Measurements from ENCODE around the gene LHX4. TPM values are rescaled to one million over a fixed set of nuclear protein-coding genes. Genes with fewer than 3 reads are reported as not detected.

The LHX4 gene
- total and polyA plus RNA-seq, 10 of the 15 experiments (the other 5 are each of a cell fraction or from before 2014, with no cell fraction given): 0.05 to 0.80 (median 0.32) TPM; not detected in 6

DNA sequence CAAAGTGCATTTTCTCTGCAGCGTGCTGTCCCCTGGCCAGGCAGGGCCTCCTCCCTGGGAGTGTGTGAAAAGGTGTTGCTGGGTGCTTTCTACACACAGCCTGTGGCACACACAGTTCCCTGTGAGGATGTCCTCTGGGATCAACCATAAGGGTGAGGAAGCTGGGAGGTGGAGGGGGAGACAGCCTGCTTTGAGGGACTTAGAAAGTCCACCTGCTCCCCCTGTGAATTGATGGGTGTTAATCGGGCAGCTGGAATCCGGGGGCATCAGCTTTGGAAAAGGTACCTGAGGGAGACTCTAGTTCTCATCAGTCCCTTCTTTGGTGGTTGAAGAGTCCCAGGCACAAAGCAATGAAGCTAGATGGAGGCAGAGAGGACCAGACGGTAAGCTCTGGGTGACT is 35.8 kb downstream of the LHX4 start:
- no peak overlapping the region for H3K4me2 ChIP-seq (ENCODE audit: control insufficient read depth, insufficient read depth)
- in situ Hi-C loops (cut with MboI): no loop called here
- TF ChIP-seq, protein P1, sequence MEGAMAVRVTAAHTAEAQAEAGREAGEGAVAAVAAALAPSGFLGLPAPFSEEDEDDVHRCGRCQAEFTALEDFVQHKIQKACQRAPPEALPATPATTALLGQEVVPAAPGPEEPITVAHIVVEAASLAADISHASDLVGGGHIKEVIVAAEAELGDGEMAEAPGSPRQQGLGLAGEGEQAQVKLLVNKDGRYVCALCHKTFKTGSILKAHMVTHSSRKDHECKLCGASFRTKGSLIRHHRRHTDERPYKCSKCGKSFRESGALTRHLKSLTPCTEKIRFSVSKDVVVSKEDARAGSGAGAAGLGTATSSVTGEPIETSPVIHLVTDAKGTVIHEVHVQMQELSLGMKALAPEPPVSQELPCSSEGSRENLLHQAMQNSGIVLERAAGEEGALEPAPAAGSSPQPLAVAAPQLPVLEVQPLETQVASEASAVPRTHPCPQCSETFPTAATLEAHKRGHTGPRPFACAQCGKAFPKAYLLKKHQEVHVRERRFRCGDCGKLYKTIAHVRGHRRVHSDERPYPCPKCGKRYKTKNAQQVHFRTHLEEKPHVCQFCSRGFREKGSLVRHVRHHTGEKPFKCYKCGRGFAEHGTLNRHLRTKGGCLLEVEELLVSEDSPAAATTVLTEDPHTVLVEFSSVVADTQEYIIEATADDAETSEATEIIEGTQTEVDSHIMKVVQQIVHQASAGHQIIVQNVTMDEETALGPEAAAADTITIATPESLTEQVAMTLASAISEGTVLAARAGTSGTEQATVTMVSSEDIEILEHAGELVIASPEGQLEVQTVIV (IDR thresholded peaks at IDR 0.05; ENCODE audit: borderline replicate concordance, partially characterized antibody): no peak
- TF ChIP-seq ESRRA (IDR thresholded peaks at IDR 0.05; ENCODE audit: low read length) (no peak), RCOR1 (conservative IDR thresholded peaks at IDR 0.05; ENCODE audit: low read depth, low read length) (no peak), SPI1 (IDR thresholded peaks at IDR 0.05; ENCODE audit: borderline replicate concordance, insufficient read depth, low read depth, low read length) (no peak), MYC (IDR thresholded peaks at IDR 0.05; ENCODE audit: insufficient read depth, insufficient read length, insufficient replicate concordance, low read length, severe bottlenecking) (no peak)
- TF ChIP-seq, protein P2, sequence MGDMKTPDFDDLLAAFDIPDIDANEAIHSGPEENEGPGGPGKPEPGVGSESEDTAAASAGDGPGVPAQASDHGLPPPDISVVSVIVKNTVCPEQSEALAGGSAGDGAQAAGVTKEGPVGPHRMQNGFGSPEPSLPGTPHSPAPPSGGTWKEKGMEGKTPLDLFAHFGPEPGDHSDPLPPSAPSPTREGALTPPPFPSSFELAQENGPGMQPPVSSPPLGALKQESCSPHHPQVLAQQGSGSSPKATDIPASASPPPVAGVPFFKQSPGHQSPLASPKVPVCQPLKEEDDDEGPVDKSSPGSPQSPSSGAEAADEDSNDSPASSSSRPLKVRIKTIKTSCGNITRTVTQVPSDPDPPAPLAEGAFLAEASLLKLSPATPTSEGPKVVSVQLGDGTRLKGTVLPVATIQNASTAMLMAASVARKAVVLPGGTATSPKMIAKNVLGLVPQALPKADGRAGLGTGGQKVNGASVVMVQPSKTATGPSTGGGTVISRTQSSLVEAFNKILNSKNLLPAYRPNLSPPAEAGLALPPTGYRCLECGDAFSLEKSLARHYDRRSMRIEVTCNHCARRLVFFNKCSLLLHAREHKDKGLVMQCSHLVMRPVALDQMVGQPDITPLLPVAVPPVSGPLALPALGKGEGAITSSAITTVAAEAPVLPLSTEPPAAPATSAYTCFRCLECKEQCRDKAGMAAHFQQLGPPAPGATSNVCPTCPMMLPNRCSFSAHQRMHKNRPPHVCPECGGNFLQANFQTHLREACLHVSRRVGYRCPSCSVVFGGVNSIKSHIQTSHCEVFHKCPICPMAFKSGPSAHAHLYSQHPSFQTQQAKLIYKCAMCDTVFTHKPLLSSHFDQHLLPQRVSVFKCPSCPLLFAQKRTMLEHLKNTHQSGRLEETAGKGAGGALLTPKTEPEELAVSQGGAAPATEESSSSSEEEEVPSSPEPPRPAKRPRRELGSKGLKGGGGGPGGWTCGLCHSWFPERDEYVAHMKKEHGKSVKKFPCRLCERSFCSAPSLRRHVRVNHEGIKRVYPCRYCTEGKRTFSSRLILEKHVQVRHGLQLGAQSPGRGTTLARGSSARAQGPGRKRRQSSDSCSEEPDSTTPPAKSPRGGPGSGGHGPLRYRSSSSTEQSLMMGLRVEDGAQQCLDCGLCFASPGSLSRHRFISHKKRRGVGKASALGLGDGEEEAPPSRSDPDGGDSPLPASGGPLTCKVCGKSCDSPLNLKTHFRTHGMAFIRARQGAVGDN (IDR thresholded peaks at IDR 0.05): no peak
- H4K20me1 ChIP-seq (ENCODE audit: control insufficient read depth, insufficient read depth): no peaks in the 10 kb centered on the region
- DNase-seq (ENCODE audit: low read depth, low spot score): no peak
- no peak overlapping the region for H3K27ac ChIP-seq (ENCODE audit: control insufficient read depth, insufficient read depth)
- WGBS (ENCODE audit: insufficient coverage, insufficient replicate concordance, low lambda C conversion rate, missing lambda C conversion rate): 87% methylated on average over 4 of the region's 4 CpGs
- POLR2A ChIA-PET: no interaction called here
- no peaks in the 10 kb centered on the region for H3K79me2 ChIP-seq (ENCODE audit: control insufficient read depth, insufficient read depth, low read length)
- no peak for ATAC-seq
- no peaks in the 10 kb centered on the region for H3K27me3 ChIP-seq (replicated peaks in 1 of 2; ENCODE audit: control insufficient read depth in 2 of 2, insufficient read depth in 2 of 2, low read length in 1 of 2)
- no peak for FAIRE-seq
- H2AFZ ChIP-seq (ENCODE audit: control insufficient read depth, low read depth, low read length): no peak overlapping the region
- CTCF ChIA-PET: no interaction called here
- no peak overlapping the region for H3K9ac ChIP-seq (ENCODE audit: control insufficient read depth, insufficient read depth, low read length)
- no peaks in the 10 kb centered on the region for H3K9me3 ChIP-seq (replicated peaks; ENCODE audit: control insufficient read depth, insufficient read depth, low read length)
- no TSS peak for BruUV-seq (replicated peaks)
- no peaks in the 10 kb centered on the region for H3K4me1 ChIP-seq (ENCODE audit: control insufficient read depth, insufficient read depth, low read length)
- no peaks in the 10 kb centered on the region for H3K36me3 ChIP-seq (ENCODE audit: control insufficient read depth in 2 of 2, insufficient read depth in 2 of 2, low read length in 1 of 2)
- SMC1A ChIA-PET (ENCODE audit: uncharacterized antibody, unreplicated experiment): no interaction called here
- intact Hi-C loops (cut with micrococcal nuclease; ENCODE audit: unreplicated experiment): no loop called here
- RAD21 ChIA-PET (ENCODE audit: unreplicated experiment): no interaction called here
- no peak overlapping the region for H3K4me3 ChIP-seq
